Measurements from ENCODE around the gene C4orf54. TPM values are rescaled to one million over a fixed set of nuclear protein-coding genes. Genes with fewer than 3 reads are reported as not detected.

C4orf54 gene
- total RNA-seq, 1 experiment from 2014 or later: not detected

- Mint-ChIP-seq H3K9me3 (no peaks in the 10 kb centered on the region; a peak in 2 of 5 replicates), H3K36me3 (ENCODE audit: insufficient read depth in 1 of 3, low read depth in 3 of 3) (no peaks in the 10 kb centered on the region), H3K27ac (0 out of 7 replicates have a peak overlapping the region, but pooled peaks of 1 of the 3 experiments have one; percentile 2), H3K4me1 (peaks cover 36 to 57% of the 10 kb centered on the region in 2 experiments), H3K4me3 (peak overlapping the region; percentile 1 to 28; a peak in 3 of 5 replicates), H3K27me3 (ENCODE audit: low read depth) (peaks cover 70% of the 10 kb centered on the region)
- no peak overlapping the region for H2BK5ac ChIP-seq (ENCODE audit: insufficient read length, low read length)
- H3K23ac ChIP-seq (ENCODE audit: insufficient read length, low read depth, low read length): no peak overlapping the region
- no peak overlapping the region for H3K4me2 ChIP-seq (ENCODE audit: insufficient read depth, insufficient read length, low read length)
- no peak overlapping the region for H3K14ac ChIP-seq (ENCODE audit: insufficient read depth, low read length)
- no peak overlapping the region for H2BK12ac ChIP-seq (ENCODE audit: insufficient read length, low read depth, low read length)
- no peak overlapping the region for H3K56ac ChIP-seq (ENCODE audit: insufficient read length, low read depth, low read length)
- H4K5ac ChIP-seq (ENCODE audit: insufficient read length, low read depth, low read length): no peak overlapping the region
- no CpG with 5 or more reads among the region's 5 CpGs for WGBS (ENCODE audit: extremely low coverage, insufficient read length, low lambda C conversion rate)
- H3K79me2 ChIP-seq (ENCODE audit: insufficient read depth, low read length): no peaks in the 10 kb centered on the region
- no peak overlapping the region for H3K4ac ChIP-seq (ENCODE audit: low read depth, low read length)
- no peaks in the 10 kb centered on the region for H3K9me3 ChIP-seq (ENCODE audit: control insufficient read depth, low read depth, low read length)
- H4K20me1 ChIP-seq (ENCODE audit: control insufficient read depth, insufficient read depth, insufficient read length): no peaks in the 10 kb centered on the region
- H2BK120ac ChIP-seq (ENCODE audit: low read depth, low read length, poor library complexity, severe bottlenecking): no peak overlapping the region
- no peak overlapping the region for H2AK5ac ChIP-seq (ENCODE audit: insufficient read length, low read length)
- H3K18ac ChIP-seq (ENCODE audit: insufficient read length, low read depth, low read length): no peak overlapping the region
- no peak overlapping the region for H3K9ac ChIP-seq (ENCODE audit: extremely low read depth, insufficient read length, low read length)
- H4K8ac ChIP-seq (replicated peaks; ENCODE audit: insufficient read length, low read depth, low read length): no peak overlapping the region
- H4K91ac ChIP-seq (ENCODE audit: insufficient read length, low read depth, low read length): no peak overlapping the region
- H2BK20ac ChIP-seq (ENCODE audit: low read depth, low read length, poor library complexity, severe bottlenecking): no peak overlapping the region
- H3K79me1 ChIP-seq (ENCODE audit: insufficient read depth, low read depth, low read length, poor library complexity, severe bottlenecking): no peaks in the 10 kb centered on the region
- DNase-seq: no peak
- TF ChIP-seq, protein P1, sequence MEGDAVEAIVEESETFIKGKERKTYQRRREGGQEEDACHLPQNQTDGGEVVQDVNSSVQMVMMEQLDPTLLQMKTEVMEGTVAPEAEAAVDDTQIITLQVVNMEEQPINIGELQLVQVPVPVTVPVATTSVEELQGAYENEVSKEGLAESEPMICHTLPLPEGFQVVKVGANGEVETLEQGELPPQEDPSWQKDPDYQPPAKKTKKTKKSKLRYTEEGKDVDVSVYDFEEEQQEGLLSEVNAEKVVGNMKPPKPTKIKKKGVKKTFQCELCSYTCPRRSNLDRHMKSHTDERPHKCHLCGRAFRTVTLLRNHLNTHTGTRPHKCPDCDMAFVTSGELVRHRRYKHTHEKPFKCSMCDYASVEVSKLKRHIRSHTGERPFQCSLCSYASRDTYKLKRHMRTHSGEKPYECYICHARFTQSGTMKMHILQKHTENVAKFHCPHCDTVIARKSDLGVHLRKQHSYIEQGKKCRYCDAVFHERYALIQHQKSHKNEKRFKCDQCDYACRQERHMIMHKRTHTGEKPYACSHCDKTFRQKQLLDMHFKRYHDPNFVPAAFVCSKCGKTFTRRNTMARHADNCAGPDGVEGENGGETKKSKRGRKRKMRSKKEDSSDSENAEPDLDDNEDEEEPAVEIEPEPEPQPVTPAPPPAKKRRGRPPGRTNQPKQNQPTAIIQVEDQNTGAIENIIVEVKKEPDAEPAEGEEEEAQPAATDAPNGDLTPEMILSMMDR (conservative IDR thresholded peaks at IDR 0.05): no peak
- no peak overlapping the region for H2AFZ ChIP-seq (ENCODE audit: low read length)
- peaks cover 9% of the 10 kb centered on the region; the same call in 1 of the 2 replicates for H3K4me1 ChIP-seq (ENCODE audit: insufficient read depth, low read length)
- no peak overlapping the region for H2BK15ac ChIP-seq (ENCODE audit: low read depth, low read length)
- H3K23me2 ChIP-seq (ENCODE audit: insufficient read length, low read depth, low read length, poor library complexity, severe bottlenecking): no peaks in the 10 kb centered on the region
- H3T11ph ChIP-seq (ENCODE audit: low read length): no peak overlapping the region
- no peak overlapping the region for H3K27ac ChIP-seq (ENCODE audit: insufficient read length, low read depth, low read length)
- peaks cover 3% of the 10 kb centered on the region; the same call in 1 of the 2 replicates for H3K27me3 ChIP-seq (ENCODE audit: insufficient read depth, low read length)
Measured at GRCh38 chr4:99644453-99644852, 13.2 kb downstream of the C4orf54 start.

Measured in H9 (cell line).